ENCODE measurements around the gene SMAP2.
"Not testable (repeated sequence)": the region's sequence is repeated elsewhere in the genome, so short reads cannot be mapped to it uniquely, and the experiment has no call there.

The SMAP2 gene

DNA sequence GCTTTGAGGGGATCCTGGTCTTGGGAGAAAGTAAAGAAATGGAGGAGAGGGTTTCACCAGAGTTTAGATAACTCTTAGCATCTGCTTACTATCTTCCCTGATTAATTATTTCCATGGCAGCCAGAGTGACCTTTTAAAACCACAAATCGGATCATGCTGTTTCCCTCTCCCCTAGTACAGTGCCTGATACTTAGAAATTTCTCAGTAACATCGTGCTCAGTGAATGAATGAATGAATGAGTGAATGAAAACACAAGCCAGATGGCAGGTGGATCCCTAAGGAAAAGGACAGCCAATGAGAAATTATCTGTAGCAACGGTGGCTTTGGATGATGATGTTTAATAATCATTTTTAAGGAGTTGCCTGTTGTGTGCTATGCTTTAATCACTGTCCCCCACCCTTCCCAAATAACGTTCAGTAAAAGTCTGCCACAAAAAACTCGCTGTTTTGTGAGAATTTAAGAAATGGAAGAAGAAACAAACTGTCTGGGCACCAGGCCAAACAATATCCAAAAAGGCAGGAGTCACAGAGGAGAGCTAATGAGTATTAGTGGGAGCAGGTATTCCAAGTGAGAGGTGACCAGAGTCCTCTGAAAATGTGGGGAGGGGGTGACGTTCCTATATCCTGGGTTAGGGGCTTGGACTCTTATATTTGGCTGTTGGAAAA, 737 bp upstream of the SMAP2 start:
- no peak for DNase-seq (ENCODE audit: low read depth)

DNA sequence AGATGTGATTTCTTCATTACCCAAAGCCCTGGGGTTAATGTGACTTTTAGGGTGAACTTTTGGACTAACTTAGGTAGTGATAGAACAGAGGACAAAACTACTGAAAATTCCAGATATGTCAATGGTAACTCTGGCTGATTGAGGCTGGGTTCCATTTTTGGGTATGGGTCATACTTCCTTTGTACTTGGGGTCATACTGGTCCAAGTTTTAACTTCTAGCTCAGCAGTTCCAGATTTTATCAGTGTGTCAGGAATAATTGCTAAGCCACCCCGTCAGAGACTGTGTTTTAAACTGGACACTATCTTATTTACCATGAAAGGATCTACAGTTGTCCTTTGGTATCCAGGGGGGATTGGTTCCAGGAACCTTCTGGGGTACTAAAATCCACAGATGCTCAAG, 4.0 kb downstream of the SMAP2 start:
- no peak for DNase-seq (ENCODE audit: low read depth)

DNA sequence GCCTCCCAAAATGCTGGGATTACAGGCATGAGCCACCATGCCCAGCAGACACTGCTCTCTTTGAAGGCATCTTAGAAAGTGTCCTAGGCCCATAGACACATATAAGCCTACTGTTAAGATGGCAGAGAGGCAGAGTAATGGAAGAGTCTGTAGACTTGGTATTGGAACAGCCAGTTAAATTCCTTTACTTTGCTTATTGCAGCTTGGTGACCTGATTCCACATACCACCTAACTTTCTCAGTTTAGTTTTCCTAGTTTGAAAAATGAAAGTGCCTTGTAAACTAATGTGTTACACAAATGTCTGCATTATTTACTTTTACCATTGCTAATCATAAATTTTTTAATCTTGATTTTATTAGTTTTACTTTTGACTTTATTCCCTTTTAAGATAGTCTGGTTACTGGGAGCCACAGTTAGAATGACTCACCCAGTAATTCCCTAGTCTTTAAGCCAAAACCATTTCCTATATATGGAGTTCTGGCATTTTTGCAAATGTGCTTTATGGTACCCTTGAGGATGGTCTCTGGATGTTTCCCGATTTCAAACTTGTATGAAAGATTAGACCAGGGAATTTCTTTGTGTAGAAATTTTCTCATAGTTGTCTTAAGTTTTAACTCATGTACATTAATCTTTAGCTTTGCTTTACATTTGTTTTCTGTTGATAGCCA, 6.4 kb downstream of the SMAP2 start:
- DNase-seq (ENCODE audit: low read depth), result no peak

DNA sequence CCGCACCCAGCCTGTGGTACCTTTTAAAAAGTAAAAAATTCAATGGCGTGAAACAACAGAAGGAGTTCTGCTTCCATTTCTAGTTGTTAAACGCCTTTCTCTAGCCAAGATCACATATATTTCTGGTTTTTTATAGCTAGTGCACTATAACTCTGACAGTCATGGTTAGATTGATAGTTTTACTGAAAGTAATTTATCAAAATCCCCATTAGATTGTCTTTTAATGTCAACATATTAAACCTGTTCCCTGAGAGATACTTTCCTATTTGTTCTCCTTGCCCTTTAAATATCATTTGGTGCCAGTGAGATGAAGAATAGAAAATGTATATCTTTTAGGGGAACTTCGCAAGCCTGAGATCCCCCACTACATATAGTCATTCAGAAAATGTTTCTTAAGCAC, 7.3 kb downstream of the SMAP2 start:
- DNase-seq (ENCODE audit: low read depth), result no peak

DNA sequence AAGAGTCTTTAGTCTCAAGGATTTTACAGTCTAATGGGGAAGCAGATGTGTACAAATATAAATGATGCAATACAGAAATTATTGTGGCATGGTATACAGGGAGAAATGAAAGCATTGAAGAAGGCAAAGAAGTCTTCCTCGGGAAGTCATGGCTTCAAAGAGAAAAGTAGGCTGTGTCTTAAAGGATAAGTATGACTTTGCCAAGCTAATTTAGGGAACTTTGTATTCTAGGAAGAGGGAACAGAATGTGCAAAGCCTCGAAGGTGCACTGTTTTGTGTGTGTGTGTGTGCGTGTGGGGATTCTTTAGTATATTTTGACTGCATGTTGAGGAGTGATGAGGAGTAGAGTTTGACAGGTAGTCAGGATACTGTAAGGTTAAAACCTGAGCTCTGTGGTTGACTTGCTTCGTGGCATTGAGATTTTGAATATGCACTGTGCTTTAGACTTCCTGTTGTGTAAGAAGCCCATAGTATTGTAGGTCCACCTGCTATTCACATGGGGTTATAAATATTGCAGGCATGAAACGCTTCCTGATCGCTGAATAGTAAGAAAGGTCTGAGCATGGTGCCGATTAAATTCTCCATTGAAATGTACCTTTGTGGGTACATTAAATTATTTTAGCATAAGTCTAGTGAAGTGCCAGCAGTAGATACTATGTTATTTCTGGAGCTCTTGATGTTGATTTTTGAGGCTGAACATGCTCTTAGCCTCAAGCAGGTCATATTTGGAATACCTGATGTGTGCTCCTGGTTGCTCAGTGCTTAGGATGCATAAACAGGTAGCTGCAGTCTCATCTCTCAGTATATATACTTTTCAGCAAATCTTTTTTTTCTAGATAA, 8.0 kb downstream of the SMAP2 start:
- no peak for DNase-seq (ENCODE audit: low read depth)

DNA sequence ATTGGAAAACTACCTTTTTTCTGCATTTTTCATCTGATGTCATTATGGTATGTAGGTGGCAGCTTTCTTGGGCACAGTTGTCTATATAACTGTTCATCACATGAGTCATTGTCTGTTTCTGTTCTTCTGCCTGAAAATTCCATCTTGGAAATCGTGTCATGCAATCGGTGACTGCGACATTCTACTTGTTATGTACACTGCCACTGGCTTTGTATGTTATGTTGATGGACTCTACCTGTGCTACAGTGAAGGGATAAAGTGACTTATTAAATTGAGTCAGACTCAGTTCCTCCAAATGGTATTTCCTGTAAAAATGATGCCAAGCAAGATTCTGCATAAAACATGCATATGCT, 8.6 kb downstream of the SMAP2 start:
- DNase-seq (ENCODE audit: low read depth), result no peak

DNA sequence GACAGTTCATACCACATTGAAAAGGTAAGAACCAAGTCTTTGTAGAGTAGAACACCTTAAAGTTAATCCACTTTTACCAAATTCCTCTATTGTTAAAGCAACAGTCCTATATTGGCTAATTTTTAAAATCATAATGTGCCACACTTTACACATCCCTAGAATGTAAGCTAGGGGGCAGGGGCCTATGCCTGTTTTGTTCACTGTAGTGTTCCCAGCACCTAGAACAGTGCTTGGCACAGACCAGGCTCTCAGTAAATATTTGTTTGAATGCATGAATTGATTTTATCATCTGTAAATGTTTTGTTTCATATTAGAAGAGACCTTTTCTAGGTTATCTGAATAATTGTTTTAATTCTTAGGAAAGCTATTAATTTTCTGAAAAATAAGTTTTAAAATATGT, 9.1 kb downstream of the SMAP2 start:
- no peak for DNase-seq (ENCODE audit: low read depth)

DNA sequence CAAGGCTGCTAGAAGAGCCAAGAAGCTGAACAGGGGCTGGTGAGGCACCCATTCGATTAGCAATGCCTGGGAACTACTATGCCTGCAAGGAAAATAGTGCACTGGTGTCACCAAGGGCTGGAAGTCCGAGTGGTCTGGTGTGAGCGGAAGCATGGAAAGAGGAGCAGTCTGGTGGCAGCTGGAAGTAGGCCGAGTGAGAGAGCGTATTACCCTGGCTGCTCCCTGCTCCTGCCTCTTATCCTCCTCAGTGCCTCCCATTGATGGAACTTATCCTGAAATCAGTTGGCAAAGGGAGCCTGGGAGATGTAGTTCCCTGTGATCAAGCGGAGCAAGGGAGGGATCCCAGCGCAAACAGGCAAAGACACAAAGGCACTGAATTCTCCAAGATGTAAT, 9.6 kb downstream of the SMAP2 start:
- DNase-seq (ENCODE audit: low read depth), result no peak

DNA sequence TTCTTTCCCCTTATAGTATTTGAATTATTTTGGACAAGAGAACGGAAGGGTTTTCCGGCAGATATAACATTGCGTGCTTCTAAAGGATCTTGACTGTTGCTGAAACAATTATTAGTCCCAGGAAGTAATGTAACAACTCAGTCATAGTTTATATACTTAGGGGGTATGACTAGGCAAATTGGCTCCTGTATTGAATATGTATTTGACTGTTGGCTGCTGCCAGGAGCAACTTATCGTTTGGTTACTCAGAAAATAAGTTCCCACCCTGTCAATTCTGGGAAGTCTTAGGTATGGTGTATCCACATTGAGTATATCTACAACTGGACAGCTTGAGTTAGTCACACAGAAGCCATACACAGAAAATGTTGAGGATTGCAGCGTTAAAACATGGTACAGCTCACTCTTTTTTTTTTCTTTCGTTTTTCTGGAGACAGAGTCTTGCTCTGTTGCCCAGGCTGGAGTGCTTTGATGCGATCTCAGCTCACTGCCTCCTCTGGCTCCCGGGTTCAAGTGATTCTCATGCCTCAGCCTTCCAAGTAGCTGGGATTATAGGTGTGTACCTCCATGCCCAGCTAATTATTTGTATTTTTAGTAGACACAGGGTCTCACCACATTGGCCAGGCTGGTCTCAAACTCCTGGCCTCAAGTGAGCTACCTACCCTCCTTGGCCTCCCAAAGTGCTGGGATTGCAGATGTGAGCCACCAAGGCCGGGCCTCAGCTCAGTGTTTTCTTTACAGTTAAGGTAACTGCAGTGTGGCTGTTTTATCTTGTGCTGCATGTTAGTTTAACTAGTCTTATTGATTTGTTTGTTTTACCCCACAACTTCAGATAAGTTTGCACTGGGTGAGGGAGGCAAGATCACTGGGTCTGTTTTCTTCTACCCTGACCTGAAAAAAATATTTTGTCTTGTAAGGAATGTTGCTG, 10.2 kb downstream of the SMAP2 start:
- no peak for DNase-seq (ENCODE audit: low read depth)

DNA sequence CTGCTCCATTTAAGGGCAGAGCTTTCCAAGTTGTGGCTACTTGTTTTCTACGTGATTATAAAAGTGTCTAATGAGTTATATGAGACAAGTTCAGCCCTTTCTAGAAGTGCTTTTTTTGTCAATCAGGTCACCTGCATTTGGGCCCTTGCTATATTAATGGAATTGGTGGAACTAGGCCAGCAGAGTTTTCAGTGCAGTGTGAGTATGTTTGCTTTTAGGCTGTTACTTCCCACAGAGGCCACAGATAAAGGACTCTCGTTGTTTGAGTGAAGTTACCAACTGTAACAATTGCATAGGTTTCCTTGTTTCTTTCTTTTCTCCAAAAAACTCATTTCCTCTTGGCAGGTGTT, 10.9 kb downstream of the SMAP2 start:
- DNase-seq (ENCODE audit: low read depth), result no peak

DNA sequence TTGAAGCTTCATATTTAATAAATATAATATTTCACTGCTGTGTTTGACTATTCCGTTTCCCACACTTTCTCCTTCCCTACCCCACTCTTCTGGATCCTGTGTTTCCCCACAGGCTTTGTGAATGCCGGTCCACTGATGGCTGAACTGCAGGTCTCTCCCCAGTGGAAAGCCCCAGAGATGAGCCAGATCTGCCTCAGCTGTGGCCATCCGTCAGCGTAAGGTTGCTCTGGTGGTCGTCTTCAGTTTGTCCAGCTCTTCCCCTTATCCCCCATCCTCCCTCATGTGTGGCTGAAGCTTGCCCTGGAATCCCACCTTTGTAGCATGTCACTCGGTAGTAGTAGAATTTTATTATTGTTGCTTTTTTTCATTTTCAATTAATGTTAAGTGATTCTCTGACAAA, 11.4 kb downstream of the SMAP2 start:
- DNase-seq (ENCODE audit: low read depth), result no peak

DNA sequence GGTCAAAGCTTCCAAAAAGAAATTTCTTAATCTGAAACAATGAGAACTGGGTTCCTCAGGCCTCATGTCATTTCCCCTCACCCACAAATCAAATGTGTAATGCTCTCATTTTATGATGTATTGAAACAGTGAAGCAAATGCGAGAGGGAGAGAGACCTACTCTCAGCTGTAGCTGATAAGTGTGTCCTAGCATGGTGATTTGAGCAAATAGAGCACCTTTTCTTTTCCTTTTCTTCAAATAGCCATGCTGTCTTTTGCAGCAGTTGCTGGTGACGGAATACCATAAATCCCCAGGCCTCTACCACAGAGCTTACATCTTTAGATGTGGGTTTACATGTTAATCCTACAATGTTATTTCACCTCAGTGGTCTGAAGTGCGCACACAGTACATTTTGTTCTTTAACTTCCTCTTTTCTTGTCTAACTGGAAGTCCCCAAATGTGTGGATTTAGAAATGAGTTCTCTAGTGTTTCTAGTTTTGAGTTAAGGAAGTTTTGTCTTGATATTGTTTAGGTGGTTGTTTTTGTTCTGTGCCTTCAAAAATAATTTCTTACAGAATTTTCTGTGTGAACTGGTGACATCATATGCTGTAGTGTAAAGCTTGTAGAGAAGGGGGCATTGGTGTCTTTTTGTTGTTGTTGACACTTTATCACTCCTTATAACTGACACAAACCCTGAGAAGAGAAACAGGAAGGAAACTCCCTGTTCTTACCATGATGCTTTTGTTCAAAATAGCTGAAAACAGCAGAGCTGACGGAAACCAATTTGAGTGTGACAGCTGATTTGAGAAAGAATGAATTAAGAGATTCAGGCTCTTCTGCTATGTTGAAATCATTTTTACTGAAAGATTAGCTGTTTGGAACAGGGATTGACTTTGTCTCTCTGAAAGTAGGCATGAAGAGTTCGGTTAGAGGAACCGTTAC, 12.2 kb downstream of the SMAP2 start:
- peak; percentile 47 for DNase-seq (ENCODE audit: low read depth)

DNA sequence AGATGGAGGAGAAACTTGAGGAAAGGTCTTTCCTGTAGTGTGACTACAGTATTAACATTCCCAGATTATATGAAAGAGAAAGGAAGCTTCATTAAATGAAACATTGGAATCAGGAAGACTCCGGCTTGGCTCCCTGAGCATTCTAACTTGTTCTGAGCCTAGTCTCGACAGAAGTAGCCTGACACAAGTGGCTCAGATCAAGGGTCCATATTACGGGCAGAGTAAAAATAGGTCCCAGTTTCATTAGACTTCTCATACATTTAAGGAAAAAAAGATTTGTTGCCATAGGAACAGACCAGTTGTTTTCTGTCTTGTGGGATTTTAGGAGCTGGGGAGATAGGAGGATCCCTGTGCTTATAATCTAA, 12.8 kb downstream of the SMAP2 start:
- no peak for DNase-seq (ENCODE audit: low read depth)

DNA sequence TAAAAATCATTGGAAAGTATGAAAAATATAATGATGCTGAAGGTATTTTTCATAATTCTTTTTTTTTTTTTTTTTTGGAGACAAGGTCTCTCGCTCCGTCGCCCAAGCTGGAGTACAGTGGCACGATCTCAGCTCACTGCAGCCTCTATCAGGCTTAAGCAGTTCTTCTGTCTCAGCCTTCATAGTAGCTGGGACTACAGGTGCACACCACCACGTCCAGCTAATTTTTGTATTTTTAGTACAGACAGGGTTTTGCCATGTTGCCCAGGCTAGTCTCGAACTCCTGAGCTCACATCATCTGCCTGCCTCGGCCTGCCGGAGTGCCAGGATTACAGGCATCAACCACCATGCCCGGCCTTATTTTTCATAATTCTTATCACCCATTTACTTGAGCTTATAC, 13.3 kb downstream of the SMAP2 start:
- no peak for DNase-seq (ENCODE audit: low read depth)

DNA sequence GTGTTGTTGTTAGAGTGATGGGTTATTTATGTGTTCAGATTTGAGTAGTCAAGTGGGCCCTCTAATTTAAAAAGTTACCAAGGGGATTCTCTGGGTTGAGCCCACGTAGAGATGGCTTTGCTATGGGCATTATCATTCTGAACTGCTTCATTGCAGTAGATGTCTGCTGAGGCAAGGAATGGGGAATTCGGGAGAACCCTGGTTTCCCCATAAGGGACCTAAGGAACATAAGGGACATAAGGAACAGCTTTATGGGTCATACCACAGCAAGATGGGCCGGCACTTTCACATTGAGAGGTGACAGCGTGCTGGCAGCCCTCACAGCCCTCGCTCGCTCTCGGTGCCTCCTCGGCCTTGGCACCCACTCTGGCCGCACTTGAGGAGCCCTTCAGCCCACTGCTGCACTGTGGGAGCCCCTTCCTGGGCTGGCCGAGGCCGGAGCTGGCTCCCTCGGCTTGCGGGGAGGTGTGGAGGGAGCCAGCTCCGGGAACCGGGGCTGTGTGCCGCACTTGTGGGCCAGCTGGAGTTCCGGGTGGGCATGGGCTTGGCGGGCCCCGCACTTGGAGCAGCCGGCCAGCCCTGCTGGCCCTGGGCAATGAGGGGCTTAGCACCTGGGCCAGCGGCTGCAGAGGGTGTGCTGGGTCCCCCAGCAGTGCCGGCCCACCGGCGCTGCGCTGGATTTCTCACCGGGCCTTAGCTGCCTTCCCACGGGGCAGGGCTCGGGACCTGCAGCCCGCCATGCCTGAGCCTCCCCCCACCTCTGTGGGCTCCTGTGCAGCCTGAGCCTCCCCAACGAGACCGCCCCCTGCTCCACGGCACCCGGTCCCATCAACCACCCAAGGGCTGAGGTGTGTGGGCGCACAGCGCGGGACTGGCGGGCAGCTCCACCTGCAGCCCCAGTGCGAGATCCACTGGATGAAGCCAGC, 14.1 kb downstream of the SMAP2 start:
- DNase-seq (ENCODE audit: low read depth), result not testable (repeated sequence)

DNA sequence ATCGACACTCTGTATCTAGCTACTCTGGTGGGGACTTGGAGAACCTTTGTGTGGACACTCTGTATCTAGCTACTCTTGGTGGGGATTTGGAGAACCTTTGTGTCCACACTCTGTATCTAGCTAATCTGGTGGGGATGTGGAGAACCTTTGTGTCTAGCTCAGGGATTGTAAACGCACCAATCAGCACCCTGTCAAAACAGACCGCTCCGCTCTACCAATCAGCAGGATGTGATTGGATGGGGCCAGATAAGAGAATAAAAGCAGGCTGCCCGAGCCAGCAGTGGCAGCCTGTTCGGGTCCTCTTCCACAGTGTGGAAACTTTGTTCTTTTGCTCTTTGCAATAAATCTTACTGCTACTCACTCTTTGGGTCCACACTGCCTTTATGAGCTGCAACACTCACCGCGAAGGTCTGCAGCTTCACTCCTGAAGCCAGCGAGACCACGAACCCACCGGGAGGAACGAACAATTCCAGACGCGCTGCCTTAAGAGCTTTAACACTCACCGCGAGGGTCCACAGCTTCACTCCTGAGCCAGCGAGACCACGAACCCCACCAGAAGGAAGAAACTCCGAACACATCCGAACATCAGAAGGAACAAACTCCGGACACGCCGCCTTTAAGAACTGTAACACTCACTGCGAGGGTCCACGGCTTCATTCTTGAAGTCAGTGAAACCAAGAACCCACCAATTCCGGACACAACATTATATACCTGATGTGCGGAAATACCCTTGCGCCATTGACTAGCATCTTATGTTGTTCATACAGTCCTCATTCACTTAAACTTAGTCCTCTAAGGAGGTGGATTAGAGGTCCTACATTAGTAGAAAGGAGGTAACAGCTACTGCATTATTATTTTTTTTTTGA, 15.2 kb downstream of the SMAP2 start:
- not testable (repeated sequence) for DNase-seq (ENCODE audit: low read depth)

DNA sequence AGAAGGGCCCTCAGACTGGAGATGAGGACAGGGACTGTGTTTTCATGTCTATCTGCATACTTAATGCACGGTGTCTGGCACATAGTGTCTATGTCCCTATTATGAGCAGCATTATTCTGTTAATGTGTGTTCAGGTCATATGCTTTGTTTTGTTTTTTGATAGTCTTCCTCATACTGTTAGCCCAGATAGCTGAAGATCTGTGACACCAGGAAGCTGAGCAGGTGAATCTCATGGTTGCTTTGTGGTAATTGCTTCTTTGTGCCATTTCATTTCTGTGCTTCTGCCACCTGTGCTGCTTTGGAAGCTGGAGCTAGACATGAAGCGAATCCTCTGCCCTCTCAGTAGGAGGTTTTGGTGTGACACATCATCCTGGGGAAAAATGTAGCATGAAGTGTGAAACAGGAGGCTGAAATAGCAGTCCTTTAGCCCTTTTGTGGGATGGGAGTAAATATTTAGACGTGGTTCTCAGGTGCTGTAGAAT, 15.8 kb downstream of the SMAP2 start:
- no peak for DNase-seq (ENCODE audit: low read depth)

DNA sequence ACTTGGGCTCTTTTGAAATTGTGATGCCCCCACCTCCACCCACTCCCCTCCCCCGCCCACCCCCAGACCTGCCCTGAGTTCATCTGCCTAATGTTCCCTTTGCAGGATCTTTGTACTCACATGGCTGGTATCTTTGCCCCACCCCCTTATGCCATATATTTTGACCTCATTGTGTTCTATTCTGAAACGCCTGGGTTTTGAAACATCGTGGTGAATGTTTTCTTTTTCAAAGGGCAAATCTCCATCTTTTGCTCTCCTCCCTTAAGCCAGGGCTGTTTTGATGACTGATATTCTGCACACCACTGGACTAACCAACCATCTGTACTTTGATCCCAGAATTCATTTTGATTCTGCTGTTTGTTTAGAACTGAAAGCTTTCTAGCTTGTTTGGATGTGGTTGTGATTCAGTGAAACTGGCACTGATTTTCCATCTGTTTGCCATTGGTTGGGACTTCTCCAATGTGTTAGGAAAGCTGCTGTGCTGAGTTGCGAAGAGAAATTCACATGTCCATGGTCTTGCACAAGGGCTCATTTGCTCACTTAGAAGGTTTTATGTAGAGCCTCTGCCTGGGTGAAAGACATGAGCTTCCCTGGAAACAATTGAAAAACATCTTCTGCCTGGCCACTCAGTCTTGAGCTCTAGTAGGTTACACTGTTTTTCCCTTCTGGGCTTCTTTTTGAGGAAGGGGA, 16.5 kb downstream of the SMAP2 start:
- DNase-seq (ENCODE audit: low read depth), result no peak

Measured in stimulated activated CD4-positive, alpha-beta T cell treated with anti-CD3 and anti-CD28 coated beads, Interleukin-2, amount 100 ng/mL, for 4 hours (primary cell).